HG02938 (cell line): ENCODE measurements around the gene MALRD1.
"Not testable (repeated sequence)": the region's sequence is repeated elsewhere in the genome, so short reads cannot be mapped to it uniquely, and the experiment has no call there.

ENCODE experiments used
- ATAC-seq: cut with Tn5 transposase; IDR thresholded peaks from one replicate; pipeline ENCODE4 v1.9.1; 2021; ENCODE audit warnings: mild to moderate bottlenecking, moderate library complexity; ENCODE audit not compliant: unreplicated experiment

The MALRD1 gene

GRCh38 chr10:19689231-19689630, 640.6 kb downstream of the MALRD1 start:
- no peak for ATAC-seq

GRCh38 chr10:19699299-19699698, 650.7 kb downstream of the MALRD1 start:
- ATAC-seq, result no peak

GRCh38 chr10:19701427-19702052, 652.9 kb downstream of the MALRD1 start:
- no peak for ATAC-seq

GRCh38 chr10:19702215-19702614, 653.6 kb downstream of the MALRD1 start:
- no peak for ATAC-seq

- ATAC-seq, result no peak
Observed at GRCh38 chr10:19704544-19704943, 655.9 kb downstream of the MALRD1 start.

GRCh38 chr10:19705250-19705649, 656.6 kb downstream of the MALRD1 start:
- ATAC-seq, result no peak

GRCh38 chr10:19706904-19707303, 658.3 kb downstream of the MALRD1 start:
- ATAC-seq, result no peak

- ATAC-seq, result no peak
Observed at GRCh38 chr10:19707376-19707775, 658.8 kb downstream of the MALRD1 start.

GRCh38 chr10:19708031-19708430, 659.4 kb downstream of the MALRD1 start:
- no peak for ATAC-seq

- no peak for ATAC-seq
Observed at GRCh38 chr10:19710600-19710999, 662.0 kb downstream of the MALRD1 start.

GRCh38 chr10:19713159-19713558, 664.6 kb downstream of the MALRD1 start:
- no peak for ATAC-seq

- no peak for ATAC-seq
Observed at GRCh38 chr10:19713800-19714525, 665.4 kb downstream of the MALRD1 start.

GRCh38 chr10:19719284-19719683, 670.7 kb downstream of the MALRD1 start:
- no peak for ATAC-seq

GRCh38 chr10:19724287-19724686, 675.7 kb downstream of the MALRD1 start:
- no peak for ATAC-seq

GRCh38 chr10:19728376-19728775, 679.8 kb downstream of the MALRD1 start:
- ATAC-seq, result no peak

- no peak for ATAC-seq
Observed at GRCh38 chr10:19728964-19729363, 680.4 kb downstream of the MALRD1 start.

- no peak for ATAC-seq
Observed at GRCh38 chr10:19730167-19730906, 681.7 kb downstream of the MALRD1 start.

GRCh38 chr10:19730907-19731217, 682.3 kb downstream of the MALRD1 start:
- ATAC-seq, result no peak

- ATAC-seq, result no peak
Observed at GRCh38 chr10:19731560-19731959, 683.0 kb downstream of the MALRD1 start.

GRCh38 chr10:19738440-19738839, 689.8 kb downstream of the MALRD1 start:
- no peak for ATAC-seq

GRCh38 chr10:19739232-19739631, 690.6 kb downstream of the MALRD1 start:
- ATAC-seq, result not testable (repeated sequence)

- not testable (repeated sequence) for ATAC-seq
Observed at GRCh38 chr10:19742144-19742543, 693.5 kb downstream of the MALRD1 start.
